Measurements from ENCODE around the gene SCGB2A2. TPM values are rescaled to one million over a fixed set of nuclear protein-coding genes. Genes with fewer than 3 reads are reported as not detected.

Gene SCGB2A2
- polyA plus RNA-seq, 1 of the 3 experiments (the other 2 are of a cell fraction): not detected

DNA sequence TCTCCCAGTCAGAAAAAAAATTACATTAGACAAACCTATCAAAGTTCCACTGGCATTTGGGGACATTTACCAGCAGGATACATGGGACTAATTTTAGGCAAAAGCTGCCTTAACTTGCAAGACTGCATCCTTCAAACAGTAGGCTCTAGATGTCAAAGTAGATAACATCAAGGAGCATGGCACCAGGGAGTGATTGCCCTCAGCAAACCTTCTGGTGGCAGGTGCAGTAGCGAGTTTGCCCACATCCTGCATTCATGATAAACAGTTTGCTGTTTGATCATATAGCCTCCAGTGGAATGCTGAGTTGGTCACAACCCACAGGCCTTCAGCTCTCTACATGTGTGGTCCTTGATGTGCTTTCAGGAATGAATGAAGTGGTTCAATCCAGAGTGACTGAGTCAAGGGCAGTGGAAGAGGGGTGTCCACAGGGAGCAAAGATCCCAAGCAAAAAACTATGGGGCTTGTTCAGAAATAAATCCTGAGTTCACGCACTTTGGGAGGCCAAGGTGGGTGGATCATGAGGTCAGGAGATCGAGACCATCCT lies 15.9 kb upstream of the SCGB2A2 start:
- H4K20me1 ChIP-seq (ENCODE audit: insufficient read depth): no peaks in the 10 kb centered on the region
- H3F3A ChIP-seq (replicated peaks; ENCODE audit: insufficient read depth): no peaks in the 10 kb centered on the region
- H3K9me3 ChIP-seq: no peaks in the 10 kb centered on the region
- H3K79me2 ChIP-seq (ENCODE audit: insufficient read depth): no peaks in the 10 kb centered on the region
- no peak overlapping the region for H3K4me3 ChIP-seq (ENCODE audit: low read depth in 2 of 2, low read length in 1 of 2)
- DNase-seq: no peak
- POLR2A ChIA-PET: interaction anchor here (0.6 kb wide), 1 partner anchor 83 kb away, joined by 3 read pairs; no protein-coding TSS in a partner anchor
- H3K36me3 ChIP-seq (replicated peaks in 1 of 2; ENCODE audit: control insufficient read depth in 1 of 2, insufficient read depth in 2 of 2, low read length in 1 of 2): no peaks in the 10 kb centered on the region
- no peak overlapping the region for H2AFZ ChIP-seq (ENCODE audit: low read depth)
- H3K4me2 ChIP-seq: no peak overlapping the region
- no peak overlapping the region for H3K9ac ChIP-seq
- no peaks in the 10 kb centered on the region; the same call in 1 of the 2 replicates for H3K27me3 ChIP-seq (ENCODE audit: insufficient read depth)
- CTCF ChIA-PET: no interaction called here
- no peak overlapping the region for H3K27ac ChIP-seq (ENCODE audit: low read depth in 2 of 2, low read length in 1 of 2)
- H3K4me1 ChIP-seq (ENCODE audit: control insufficient read depth in 1 of 2, insufficient read depth in 2 of 2, low read depth in 1 of 2, low read length in 1 of 2): no peaks in the 10 kb centered on the region
- WGBS (ENCODE audit: low lambda C conversion rate): 20% methylated on average over 3 of the region's 3 CpGs
- no peaks in the 10 kb centered on the region for H3K9me2 ChIP-seq
- TF ChIP-seq YY1 (IDR thresholded peaks at IDR 0.05; ENCODE audit: low read depth) (no peak), GABPA (IDR thresholded peaks at IDR 0.05; ENCODE audit: low read depth) (no peak), RFX5 (IDR thresholded peaks at IDR 0.05; ENCODE audit: low read length) (no peak), FOXJ3 (CRISPR knock-in tag; IDR thresholded peaks at IDR 0.05) (no peak), MEF2A (IDR thresholded peaks at IDR 0.05; ENCODE audit: borderline replicate concordance, low read depth) (no peak), MXI1 (IDR thresholded peaks at IDR 0.05; ENCODE audit: low read depth, low read length) (no peak), SMC3 (IDR thresholded peaks at IDR 0.05; ENCODE audit: low read depth, low read length) (no peak), POLR2AphosphoS5 (IDR thresholded peaks at IDR 0.05; ENCODE audit: low read depth, low read length) (no peak), TEAD4 (IDR thresholded peaks at IDR 0.05; ENCODE audit: borderline replicate concordance, insufficient read depth) (no peak)
- TF ChIP-seq, protein P1, sequence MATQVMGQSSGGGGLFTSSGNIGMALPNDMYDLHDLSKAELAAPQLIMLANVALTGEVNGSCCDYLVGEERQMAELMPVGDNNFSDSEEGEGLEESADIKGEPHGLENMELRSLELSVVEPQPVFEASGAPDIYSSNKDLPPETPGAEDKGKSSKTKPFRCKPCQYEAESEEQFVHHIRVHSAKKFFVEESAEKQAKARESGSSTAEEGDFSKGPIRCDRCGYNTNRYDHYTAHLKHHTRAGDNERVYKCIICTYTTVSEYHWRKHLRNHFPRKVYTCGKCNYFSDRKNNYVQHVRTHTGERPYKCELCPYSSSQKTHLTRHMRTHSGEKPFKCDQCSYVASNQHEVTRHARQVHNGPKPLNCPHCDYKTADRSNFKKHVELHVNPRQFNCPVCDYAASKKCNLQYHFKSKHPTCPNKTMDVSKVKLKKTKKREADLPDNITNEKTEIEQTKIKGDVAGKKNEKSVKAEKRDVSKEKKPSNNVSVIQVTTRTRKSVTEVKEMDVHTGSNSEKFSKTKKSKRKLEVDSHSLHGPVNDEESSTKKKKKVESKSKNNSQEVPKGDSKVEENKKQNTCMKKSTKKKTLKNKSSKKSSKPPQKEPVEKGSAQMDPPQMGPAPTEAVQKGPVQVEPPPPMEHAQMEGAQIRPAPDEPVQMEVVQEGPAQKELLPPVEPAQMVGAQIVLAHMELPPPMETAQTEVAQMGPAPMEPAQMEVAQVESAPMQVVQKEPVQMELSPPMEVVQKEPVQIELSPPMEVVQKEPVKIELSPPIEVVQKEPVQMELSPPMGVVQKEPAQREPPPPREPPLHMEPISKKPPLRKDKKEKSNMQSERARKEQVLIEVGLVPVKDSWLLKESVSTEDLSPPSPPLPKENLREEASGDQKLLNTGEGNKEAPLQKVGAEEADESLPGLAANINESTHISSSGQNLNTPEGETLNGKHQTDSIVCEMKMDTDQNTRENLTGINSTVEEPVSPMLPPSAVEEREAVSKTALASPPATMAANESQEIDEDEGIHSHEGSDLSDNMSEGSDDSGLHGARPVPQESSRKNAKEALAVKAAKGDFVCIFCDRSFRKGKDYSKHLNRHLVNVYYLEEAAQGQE (IDR thresholded peaks at IDR 0.05; ENCODE audit: low read depth, low read length): no peak
- TF ChIP-seq, protein P2, sequence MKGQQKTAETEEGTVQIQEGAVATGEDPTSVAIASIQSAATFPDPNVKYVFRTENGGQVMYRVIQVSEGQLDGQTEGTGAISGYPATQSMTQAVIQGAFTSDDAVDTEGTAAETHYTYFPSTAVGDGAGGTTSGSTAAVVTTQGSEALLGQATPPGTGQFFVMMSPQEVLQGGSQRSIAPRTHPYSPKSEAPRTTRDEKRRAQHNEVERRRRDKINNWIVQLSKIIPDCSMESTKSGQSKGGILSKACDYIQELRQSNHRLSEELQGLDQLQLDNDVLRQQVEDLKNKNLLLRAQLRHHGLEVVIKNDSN (IDR thresholded peaks at IDR 0.05; ENCODE audit: borderline replicate concordance, low read depth): no peak
- TF ChIP-seq, protein P3, sequence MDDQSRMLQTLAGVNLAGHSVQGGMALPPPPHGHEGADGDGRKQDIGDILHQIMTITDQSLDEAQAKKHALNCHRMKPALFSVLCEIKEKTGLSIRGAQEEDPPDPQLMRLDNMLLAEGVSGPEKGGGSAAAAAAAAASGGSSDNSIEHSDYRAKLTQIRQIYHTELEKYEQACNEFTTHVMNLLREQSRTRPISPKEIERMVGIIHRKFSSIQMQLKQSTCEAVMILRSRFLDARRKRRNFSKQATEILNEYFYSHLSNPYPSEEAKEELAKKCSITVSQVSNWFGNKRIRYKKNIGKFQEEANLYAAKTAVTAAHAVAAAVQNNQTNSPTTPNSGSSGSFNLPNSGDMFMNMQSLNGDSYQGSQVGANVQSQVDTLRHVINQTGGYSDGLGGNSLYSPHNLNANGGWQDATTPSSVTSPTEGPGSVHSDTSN (IDR thresholded peaks at IDR 0.05): no peak
- TF ChIP-seq, protein P4, sequence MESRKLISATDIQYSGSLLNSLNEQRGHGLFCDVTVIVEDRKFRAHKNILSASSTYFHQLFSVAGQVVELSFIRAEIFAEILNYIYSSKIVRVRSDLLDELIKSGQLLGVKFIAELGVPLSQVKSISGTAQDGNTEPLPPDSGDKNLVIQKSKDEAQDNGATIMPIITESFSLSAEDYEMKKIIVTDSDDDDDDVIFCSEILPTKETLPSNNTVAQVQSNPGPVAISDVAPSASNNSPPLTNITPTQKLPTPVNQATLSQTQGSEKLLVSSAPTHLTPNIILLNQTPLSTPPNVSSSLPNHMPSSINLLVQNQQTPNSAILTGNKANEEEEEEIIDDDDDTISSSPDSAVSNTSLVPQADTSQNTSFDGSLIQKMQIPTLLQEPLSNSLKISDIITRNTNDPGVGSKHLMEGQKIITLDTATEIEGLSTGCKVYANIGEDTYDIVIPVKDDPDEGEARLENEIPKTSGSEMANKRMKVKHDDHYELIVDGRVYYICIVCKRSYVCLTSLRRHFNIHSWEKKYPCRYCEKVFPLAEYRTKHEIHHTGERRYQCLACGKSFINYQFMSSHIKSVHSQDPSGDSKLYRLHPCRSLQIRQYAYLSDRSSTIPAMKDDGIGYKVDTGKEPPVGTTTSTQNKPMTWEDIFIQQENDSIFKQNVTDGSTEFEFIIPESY (IDR thresholded peaks at IDR 0.05; ENCODE audit: borderline replicate concordance, low read depth): no peak
- TF ChIP-seq, protein P5, sequence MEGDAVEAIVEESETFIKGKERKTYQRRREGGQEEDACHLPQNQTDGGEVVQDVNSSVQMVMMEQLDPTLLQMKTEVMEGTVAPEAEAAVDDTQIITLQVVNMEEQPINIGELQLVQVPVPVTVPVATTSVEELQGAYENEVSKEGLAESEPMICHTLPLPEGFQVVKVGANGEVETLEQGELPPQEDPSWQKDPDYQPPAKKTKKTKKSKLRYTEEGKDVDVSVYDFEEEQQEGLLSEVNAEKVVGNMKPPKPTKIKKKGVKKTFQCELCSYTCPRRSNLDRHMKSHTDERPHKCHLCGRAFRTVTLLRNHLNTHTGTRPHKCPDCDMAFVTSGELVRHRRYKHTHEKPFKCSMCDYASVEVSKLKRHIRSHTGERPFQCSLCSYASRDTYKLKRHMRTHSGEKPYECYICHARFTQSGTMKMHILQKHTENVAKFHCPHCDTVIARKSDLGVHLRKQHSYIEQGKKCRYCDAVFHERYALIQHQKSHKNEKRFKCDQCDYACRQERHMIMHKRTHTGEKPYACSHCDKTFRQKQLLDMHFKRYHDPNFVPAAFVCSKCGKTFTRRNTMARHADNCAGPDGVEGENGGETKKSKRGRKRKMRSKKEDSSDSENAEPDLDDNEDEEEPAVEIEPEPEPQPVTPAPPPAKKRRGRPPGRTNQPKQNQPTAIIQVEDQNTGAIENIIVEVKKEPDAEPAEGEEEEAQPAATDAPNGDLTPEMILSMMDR (IDR thresholded peaks at IDR 0.05): no peak
